HEK293 (cell line): ENCODE data around the gene SAG.
A peak's percentile ranks its signal among the peaks of the same experiment; 100 is the strongest.

Experiments used
- CTCF ChIA-PET: fragments of 350-600 bp; formaldehyde crosslinking; extraction: SDS; loops from one replicate; lab custom pipeline; 2021; ENCODE audit warnings: antibody characterized with exemption; lab: Yijun Ruan, JAX
- POLR2A ChIA-PET: fragments of 300-600 bp; formaldehyde crosslinking; extraction: SDS; loops from one replicate; lab custom pipeline; 2020; ENCODE audit warnings: antibody characterized with exemption, inconsistent platforms; lab: Yijun Ruan, JAX
- H3K27ac ChIP-seq: fragments of 200-500 bp; sonication (Bioruptor generic); 2 replicates; pipeline ENCODE4 v1.5.1; 2014; ENCODE audit warnings: low read depth, low read length, control low read depth, inconsistent platforms; ENCODE audit errors: extremely low read depth
- H3K36me3 ChIP-seq, 2 experiments: fragments of 200-500 bp in 1 of 2; sonication (Bioruptor generic) in 1 of 2; 1 replicate in 1 of 2; 2 replicates in 1 of 2; pipeline ENCODE4 v1.5.1; 2014 to 2017; ENCODE audit warnings: inconsistent platforms in 2 of 2, low read length in 2 of 2; ENCODE audit not compliant: control insufficient read depth in 2 of 2, insufficient read depth in 1 of 2
- H3K4me1 ChIP-seq: fragments of 200-500 bp; sonication (Bioruptor generic); 2 replicates; pipeline ENCODE4 v1.5.1; 2014; ENCODE audit warnings: mild to moderate bottlenecking, low read length, inconsistent platforms; ENCODE audit not compliant: control insufficient read depth, insufficient read depth
- H3K4me3 ChIP-seq: 2 replicates; pipeline ENCODE4 v1.5.1; 2011; ENCODE audit warnings: low read depth, mild to moderate bottlenecking, control low read depth, low read length, moderate library complexity
- H3K9me3 ChIP-seq: fragments of 200-500 bp; sonication (Bioruptor generic); 2 replicates; pipeline ENCODE4 v1.5.1; 2014; ENCODE audit warnings: low read depth, low read length, inconsistent platforms; ENCODE audit not compliant: control insufficient read depth, insufficient read depth
- GLI2 ChIP-seq: fragments of 450-650 bp; formaldehyde crosslinking; IDR thresholded peaks from 2 replicates; pipeline ENCODE4; 2017; ENCODE audit warnings: missing biosample characterization, missing genetic modification characterization, low read depth, borderline replicate concordance
- SCRT2 ChIP-seq: fragments of 450-650 bp; formaldehyde crosslinking; IDR thresholded peaks from 2 replicates; pipeline ENCODE4 v1.5.1; 2016; ENCODE audit warnings: missing biosample characterization, missing genetic modification characterization
- SP2 ChIP-seq: fragments of 450-650 bp; formaldehyde crosslinking; IDR thresholded peaks from 2 replicates; pipeline ENCODE4 v1.5.1; 2016; ENCODE audit warnings: missing biosample characterization, missing genetic modification characterization
- SP3 ChIP-seq: fragments of 450-650 bp; formaldehyde crosslinking; IDR thresholded peaks from 2 replicates; pipeline ENCODE4 v1.5.1; 2016; ENCODE audit warnings: missing biosample characterization, missing genetic modification characterization
- WT1 ChIP-seq: fragments of 450-650 bp; formaldehyde crosslinking; IDR thresholded peaks from 2 replicates; pipeline ENCODE4 v1.5.1; 2016; ENCODE audit warnings: missing biosample characterization, missing genetic modification characterization
- ZBTB6 ChIP-seq: fragments of 450-650 bp; formaldehyde crosslinking; IDR thresholded peaks from 2 replicates; pipeline ENCODE4 v1.5.1; 2017; ENCODE audit warnings: missing biosample characterization, missing genetic modification characterization
- ZNF140 ChIP-seq: fragments of 450-650 bp; formaldehyde crosslinking; IDR thresholded peaks from 2 replicates; pipeline ENCODE4 v1.5.1; 2016; ENCODE audit warnings: missing biosample characterization, missing genetic modification characterization
- ZNF155 ChIP-seq: fragments of 450-650 bp; formaldehyde crosslinking; IDR thresholded peaks from 2 replicates; pipeline ENCODE4 v1.5.1; 2016; ENCODE audit warnings: missing biosample characterization, missing genetic modification characterization
- ZNF341 ChIP-seq: fragments of 450-650 bp; formaldehyde crosslinking; IDR thresholded peaks from 2 replicates; pipeline ENCODE4; 2016; ENCODE audit warnings: low read depth, missing biosample characterization, missing genetic modification characterization
- ZNF37A ChIP-seq: fragments of 450-650 bp; IDR thresholded peaks from 2 replicates; pipeline ENCODE4 v1.5.1; 2018; ENCODE audit warnings: missing biosample characterization, missing genetic modification characterization
- ZNF473 ChIP-seq: fragments of 450-650 bp; formaldehyde crosslinking; IDR thresholded peaks from 2 replicates; pipeline ENCODE4 v1.5.1; 2017; ENCODE audit warnings: missing biosample characterization, missing genetic modification characterization
- ZNF585B ChIP-seq: fragments of 450-650 bp; formaldehyde crosslinking; IDR thresholded peaks from 2 replicates; pipeline ENCODE4 v1.5.1; 2016; ENCODE audit warnings: missing biosample characterization, missing genetic modification characterization
- ZNF629 ChIP-seq: fragments of 450-650 bp; formaldehyde crosslinking; IDR thresholded peaks from 2 replicates; pipeline ENCODE4 v1.5.1; 2017; ENCODE audit warnings: missing biosample characterization, missing genetic modification characterization
- ZNF670 ChIP-seq: fragments of 450-650 bp; formaldehyde crosslinking; IDR thresholded peaks from 2 replicates; pipeline ENCODE4 v1.5.1; 2016; ENCODE audit warnings: missing biosample characterization, missing genetic modification characterization, low read depth
- ZNF843 ChIP-seq: fragments of 450-650 bp; formaldehyde crosslinking; IDR thresholded peaks from 2 replicates; pipeline ENCODE4 v1.5.1; 2016; ENCODE audit warnings: missing biosample characterization, missing genetic modification characterization
- TF ChIP-seq, protein P1 (sequence below): fragments of 450-650 bp; IDR thresholded peaks from 2 replicates; pipeline ENCODE4 v1.5.1; 2018; ENCODE audit warnings: missing biosample characterization, mild to moderate bottlenecking, missing genetic modification characterization
- TF ChIP-seq, protein P2 (sequence below): fragments of 450-650 bp; formaldehyde crosslinking; IDR thresholded peaks from 2 replicates; pipeline ENCODE4 v1.5.1; 2016; ENCODE audit warnings: missing biosample characterization, missing genetic modification characterization

Gene SAG

GRCh38 chr2:233384811-233385488 lies 77.3 kb downstream of the SAG start:
- POLR2A ChIA-PET: interaction anchor here (0.6 kb wide), 1 partner anchor 89 kb away, joined by 3 read pairs; no protein-coding TSS in a partner anchor
- CTCF ChIA-PET: interaction anchor here (0.6 to 1.3 kb wide), 5 partner anchors 18 to 597 kb away, joined by 3 to 9 read pairs (median 3); no protein-coding TSS in a partner anchor
- Histone ChIP-seq H3K36me3 (peaks cover 0 to 9% of the 10 kb centered on the region in 2 experiments; a peak in 1 of 3 replicates), H3K9me3 (no peaks in the 10 kb centered on the region), H3K27ac (no peak overlapping the region)
- TF ChIP-seq ZNF843 (tag by site-specific recombination) (no peak), ZNF155 (tag by site-specific recombination) (no peak), ZNF670 (no peak), SCRT2 (tag by site-specific recombination) (peak; percentile 84)
- TF ChIP-seq, all 188 proteins: peak for 1
- H3K4me1 ChIP-seq: peaks cover 10% of the 10 kb centered on the region; the same call in 1 of the 2 replicates
- H3K4me3 ChIP-seq: no peak overlapping the region

GRCh38 chr2:233385489-233386044 lies 78.0 kb downstream of the SAG start:
- H3K36me3 ChIP-seq: peaks cover 0 to 15% of the 10 kb centered on the region in 2 experiments; a peak in 2 of 3 replicates
- peaks cover 10% of the 10 kb centered on the region; the same call in 1 of the 2 replicates for H3K4me1 ChIP-seq
- no peak overlapping the region for H3K4me3 ChIP-seq
- CTCF ChIA-PET: interaction anchor here (0.6 to 1.3 kb wide), 3 partner anchors 17 to 42 kb away, joined by 3 to 9 read pairs (median 4); no protein-coding TSS in a partner anchor
- no peak overlapping the region for H3K27ac ChIP-seq
- TF ChIP-seq SP3 (tag by site-specific recombination) (no peak), ZNF341 (tag by site-specific recombination) (no peak), ZNF473 (tag by site-specific recombination) (no peak), ZNF629 (tag by site-specific recombination) (no peak), ZNF140 (tag by site-specific recombination) (no peak), WT1 (tag by site-specific recombination) (no peak), GLI2 (no peak), ZNF37A (tag by site-specific recombination) (no peak), ZBTB6 (tag by site-specific recombination) (no peak), SP2 (tag by site-specific recombination) (no peak), ZNF585B (tag by site-specific recombination) (no peak)
- TF ChIP-seq, protein P1, sequence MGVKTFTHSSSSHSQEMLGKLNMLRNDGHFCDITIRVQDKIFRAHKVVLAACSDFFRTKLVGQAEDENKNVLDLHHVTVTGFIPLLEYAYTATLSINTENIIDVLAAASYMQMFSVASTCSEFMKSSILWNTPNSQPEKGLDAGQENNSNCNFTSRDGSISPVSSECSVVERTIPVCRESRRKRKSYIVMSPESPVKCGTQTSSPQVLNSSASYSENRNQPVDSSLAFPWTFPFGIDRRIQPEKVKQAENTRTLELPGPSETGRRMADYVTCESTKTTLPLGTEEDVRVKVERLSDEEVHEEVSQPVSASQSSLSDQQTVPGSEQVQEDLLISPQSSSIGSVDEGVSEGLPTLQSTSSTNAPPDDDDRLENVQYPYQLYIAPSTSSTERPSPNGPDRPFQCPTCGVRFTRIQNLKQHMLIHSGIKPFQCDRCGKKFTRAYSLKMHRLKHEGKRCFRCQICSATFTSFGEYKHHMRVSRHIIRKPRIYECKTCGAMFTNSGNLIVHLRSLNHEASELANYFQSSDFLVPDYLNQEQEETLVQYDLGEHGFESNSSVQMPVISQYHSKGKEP (tag by site-specific recombination): no peak
- TF ChIP-seq, protein P2, sequence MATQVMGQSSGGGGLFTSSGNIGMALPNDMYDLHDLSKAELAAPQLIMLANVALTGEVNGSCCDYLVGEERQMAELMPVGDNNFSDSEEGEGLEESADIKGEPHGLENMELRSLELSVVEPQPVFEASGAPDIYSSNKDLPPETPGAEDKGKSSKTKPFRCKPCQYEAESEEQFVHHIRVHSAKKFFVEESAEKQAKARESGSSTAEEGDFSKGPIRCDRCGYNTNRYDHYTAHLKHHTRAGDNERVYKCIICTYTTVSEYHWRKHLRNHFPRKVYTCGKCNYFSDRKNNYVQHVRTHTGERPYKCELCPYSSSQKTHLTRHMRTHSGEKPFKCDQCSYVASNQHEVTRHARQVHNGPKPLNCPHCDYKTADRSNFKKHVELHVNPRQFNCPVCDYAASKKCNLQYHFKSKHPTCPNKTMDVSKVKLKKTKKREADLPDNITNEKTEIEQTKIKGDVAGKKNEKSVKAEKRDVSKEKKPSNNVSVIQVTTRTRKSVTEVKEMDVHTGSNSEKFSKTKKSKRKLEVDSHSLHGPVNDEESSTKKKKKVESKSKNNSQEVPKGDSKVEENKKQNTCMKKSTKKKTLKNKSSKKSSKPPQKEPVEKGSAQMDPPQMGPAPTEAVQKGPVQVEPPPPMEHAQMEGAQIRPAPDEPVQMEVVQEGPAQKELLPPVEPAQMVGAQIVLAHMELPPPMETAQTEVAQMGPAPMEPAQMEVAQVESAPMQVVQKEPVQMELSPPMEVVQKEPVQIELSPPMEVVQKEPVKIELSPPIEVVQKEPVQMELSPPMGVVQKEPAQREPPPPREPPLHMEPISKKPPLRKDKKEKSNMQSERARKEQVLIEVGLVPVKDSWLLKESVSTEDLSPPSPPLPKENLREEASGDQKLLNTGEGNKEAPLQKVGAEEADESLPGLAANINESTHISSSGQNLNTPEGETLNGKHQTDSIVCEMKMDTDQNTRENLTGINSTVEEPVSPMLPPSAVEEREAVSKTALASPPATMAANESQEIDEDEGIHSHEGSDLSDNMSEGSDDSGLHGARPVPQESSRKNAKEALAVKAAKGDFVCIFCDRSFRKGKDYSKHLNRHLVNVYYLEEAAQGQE (tag by site-specific recombination): no peak
- TF ChIP-seq, all 188 proteins: peak for 0
- H3K9me3 ChIP-seq: no peaks in the 10 kb centered on the region
- POLR2A ChIA-PET: no interaction called here
